HG03378 (cell line): ENCODE results near the gene EHBP1.
A peak's percentile ranks its signal among the peaks of the same experiment; 100 is the strongest.
"Not testable (repeated sequence)": the region's sequence is repeated elsewhere in the genome, so short reads cannot be mapped to it uniquely, and the experiment has no call there.

Source experiments
- ATAC-seq: cut with Tn5 transposase; IDR thresholded peaks from one replicate; pipeline ENCODE4 v1.9.1; 2021; ENCODE audit warnings: mild to moderate bottlenecking, moderate library complexity; ENCODE audit not compliant: unreplicated experiment

Gene EHBP1

GRCh38 chr2:62732262-62732777 lies 26.8 kb downstream of the EHBP1 start:
- ATAC-seq = no peak

- no peak for ATAC-seq
Observed at GRCh38 chr2:62733546-62733945, 28.0 kb downstream of the EHBP1 start.

GRCh38 chr2:62736899-62737559 lies 31.5 kb downstream of the EHBP1 start:
- ATAC-seq = no peak

GRCh38 chr2:62738981-62739936 lies 33.7 kb downstream of the EHBP1 start:
- ATAC-seq = no peak

- no peak for ATAC-seq
Observed at GRCh38 chr2:62740221-62740620, 34.7 kb downstream of the EHBP1 start.

- ATAC-seq = no peak
Observed at GRCh38 chr2:62741127-62741526, 35.6 kb downstream of the EHBP1 start.

- ATAC-seq = no peak
Observed at GRCh38 chr2:62741954-62742722, 36.6 kb downstream of the EHBP1 start.

- peak; percentile 63 for ATAC-seq
Observed at GRCh38 chr2:62743506-62743905, 38.0 kb downstream of the EHBP1 start.

- no peak for ATAC-seq
Observed at GRCh38 chr2:62744603-62745002, 39.1 kb downstream of the EHBP1 start.

- no peak for ATAC-seq
Observed at GRCh38 chr2:62745891-62746481, 40.5 kb downstream of the EHBP1 start.

GRCh38 chr2:62747169-62747568 lies 41.7 kb downstream of the EHBP1 start:
- no peak for ATAC-seq

GRCh38 chr2:62747876-62748275 lies 42.4 kb downstream of the EHBP1 start:
- ATAC-seq = no peak

GRCh38 chr2:62749111-62749510 lies 43.6 kb downstream of the EHBP1 start:
- ATAC-seq = not testable (repeated sequence)

GRCh38 chr2:62757029-62757428 lies 51.5 kb downstream of the EHBP1 start:
- ATAC-seq = no peak

- no peak for ATAC-seq
Observed at GRCh38 chr2:62760026-62760425, 54.5 kb downstream of the EHBP1 start.

GRCh38 chr2:62760555-62760954 lies 55.0 kb downstream of the EHBP1 start:
- no peak for ATAC-seq

GRCh38 chr2:62765619-62766376 lies 60.3 kb downstream of the EHBP1 start:
- ATAC-seq = no peak

- ATAC-seq = no peak
Observed at GRCh38 chr2:62768615-62769014, 63.1 kb downstream of the EHBP1 start.

GRCh38 chr2:62770629-62771028 lies 65.1 kb downstream of the EHBP1 start:
- no peak for ATAC-seq
